ENCODE results near the gene OR4E2. TPM values are rescaled to one million over a fixed set of nuclear protein-coding genes. Genes with fewer than 3 reads are reported as not detected.

OR4E2 gene
- total and polyA plus RNA-seq, 4 donors, result not detected

DNA sequence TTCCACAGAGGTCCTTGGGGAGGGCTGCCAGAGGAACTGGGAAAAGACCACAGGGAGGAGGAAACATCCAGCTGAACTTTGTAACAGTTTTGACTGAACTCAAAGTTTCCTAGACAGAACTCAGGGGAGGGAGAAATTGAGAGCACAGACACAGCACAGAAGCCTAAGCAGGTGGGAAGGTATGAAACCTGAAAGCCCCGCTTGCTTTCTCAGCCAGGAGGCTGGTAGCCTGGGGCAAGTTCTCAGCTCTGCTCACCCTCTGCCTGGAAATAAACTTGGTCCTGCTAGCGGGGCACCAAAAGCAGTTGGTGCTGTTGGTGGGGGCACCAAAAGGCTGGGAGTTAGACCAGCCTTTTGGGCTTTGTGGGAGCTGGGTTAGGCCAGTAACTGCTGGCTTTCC lies 45.9 kb downstream of the OR4E2 start:
- ATAC-seq (ENCODE audit: insufficient read depth, low FRiP score) (no peak), DNase-seq (no peak)
- 92% methylated on average over 2 of the region's 2 CpGs for WGBS, 2 donors

DNA sequence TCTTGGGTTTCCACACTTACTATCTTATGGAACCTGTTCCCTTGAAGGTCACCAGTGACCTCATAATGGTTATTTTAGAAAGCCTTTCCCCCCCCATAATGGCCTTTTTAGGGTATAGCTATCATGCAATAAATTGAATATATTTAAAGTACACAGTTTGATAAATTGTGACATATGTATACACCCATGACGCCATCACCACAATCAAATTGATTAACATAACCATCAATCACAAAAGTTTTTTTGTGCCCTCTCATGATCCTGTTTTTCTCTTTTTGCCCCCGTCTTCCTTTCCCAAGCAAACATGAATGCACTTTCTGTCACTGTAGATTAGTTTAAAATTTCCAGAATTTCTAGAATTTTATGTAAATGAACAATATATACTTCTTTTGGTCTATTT lies 48.7 kb downstream of the OR4E2 start:
- no peak for ATAC-seq (ENCODE audit: insufficient read depth, low FRiP score)
- no peak overlapping the region for H3K4me3 ChIP-seq
- H3K4me1 ChIP-seq (ENCODE audit: control insufficient read depth in 5 of 5, insufficient read depth in 5 of 5, low read length in 5 of 5), result no peaks in the 10 kb centered on the region
- no peak overlapping the region for H3K9ac ChIP-seq (ENCODE audit: insufficient read depth in 1 of 2, low read length in 2 of 2)
- TF ChIP-seq, protein P1, sequence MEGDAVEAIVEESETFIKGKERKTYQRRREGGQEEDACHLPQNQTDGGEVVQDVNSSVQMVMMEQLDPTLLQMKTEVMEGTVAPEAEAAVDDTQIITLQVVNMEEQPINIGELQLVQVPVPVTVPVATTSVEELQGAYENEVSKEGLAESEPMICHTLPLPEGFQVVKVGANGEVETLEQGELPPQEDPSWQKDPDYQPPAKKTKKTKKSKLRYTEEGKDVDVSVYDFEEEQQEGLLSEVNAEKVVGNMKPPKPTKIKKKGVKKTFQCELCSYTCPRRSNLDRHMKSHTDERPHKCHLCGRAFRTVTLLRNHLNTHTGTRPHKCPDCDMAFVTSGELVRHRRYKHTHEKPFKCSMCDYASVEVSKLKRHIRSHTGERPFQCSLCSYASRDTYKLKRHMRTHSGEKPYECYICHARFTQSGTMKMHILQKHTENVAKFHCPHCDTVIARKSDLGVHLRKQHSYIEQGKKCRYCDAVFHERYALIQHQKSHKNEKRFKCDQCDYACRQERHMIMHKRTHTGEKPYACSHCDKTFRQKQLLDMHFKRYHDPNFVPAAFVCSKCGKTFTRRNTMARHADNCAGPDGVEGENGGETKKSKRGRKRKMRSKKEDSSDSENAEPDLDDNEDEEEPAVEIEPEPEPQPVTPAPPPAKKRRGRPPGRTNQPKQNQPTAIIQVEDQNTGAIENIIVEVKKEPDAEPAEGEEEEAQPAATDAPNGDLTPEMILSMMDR (IDR thresholded peaks at IDR 0.05; ENCODE audit: control extremely low read depth, extremely low read depth), result no peak
- no peaks in the 10 kb centered on the region for H3K36me3 ChIP-seq (ENCODE audit: control insufficient read depth in 4 of 4, insufficient read depth in 4 of 4, low read length in 4 of 4)
- no peak overlapping the region for H3K27ac ChIP-seq (ENCODE audit: low read depth in 1 of 2, low read length in 1 of 2)
- no peaks in the 10 kb centered on the region for H3K27me3 ChIP-seq (ENCODE audit: control insufficient read depth in 3 of 3, insufficient read depth in 3 of 3, low read length in 2 of 3)
- H3K9me3 ChIP-seq (ENCODE audit: control insufficient read depth in 4 of 4, insufficient read depth in 3 of 4, low read length in 3 of 4), result no peaks in the 10 kb centered on the region
- no peak for DNase-seq
- WGBS, 2 donors, result 80 to 93% methylated on average over 2 of the region's 2 CpGs

More for the DNA sequence above, 45.9 kb downstream of the OR4E2 start:
- Histone ChIP-seq H3K4me1 (ENCODE audit: control insufficient read depth in 5 of 5, insufficient read depth in 5 of 5, low read length in 5 of 5) (no peaks in the 10 kb centered on the region), H3K9ac (ENCODE audit: insufficient read depth in 1 of 2, low read length in 2 of 2) (no peak overlapping the region), H3K4me3 (no peak overlapping the region), H3K27ac (ENCODE audit: low read depth in 1 of 2, low read length in 1 of 2) (no peak overlapping the region), H3K9me3 (ENCODE audit: control insufficient read depth in 4 of 4, insufficient read depth in 3 of 4, low read length in 3 of 4) (no peaks in the 10 kb centered on the region), H3K36me3 (ENCODE audit: control insufficient read depth in 4 of 4, insufficient read depth in 4 of 4, low read length in 4 of 4) (no peaks in the 10 kb centered on the region), H3K27me3 (ENCODE audit: control insufficient read depth in 3 of 3, insufficient read depth in 3 of 3, low read length in 2 of 3) (no peaks in the 10 kb centered on the region)
- TF ChIP-seq, protein P1 (IDR thresholded peaks at IDR 0.05; ENCODE audit: control extremely low read depth, extremely low read depth), result no peak

DNA sequence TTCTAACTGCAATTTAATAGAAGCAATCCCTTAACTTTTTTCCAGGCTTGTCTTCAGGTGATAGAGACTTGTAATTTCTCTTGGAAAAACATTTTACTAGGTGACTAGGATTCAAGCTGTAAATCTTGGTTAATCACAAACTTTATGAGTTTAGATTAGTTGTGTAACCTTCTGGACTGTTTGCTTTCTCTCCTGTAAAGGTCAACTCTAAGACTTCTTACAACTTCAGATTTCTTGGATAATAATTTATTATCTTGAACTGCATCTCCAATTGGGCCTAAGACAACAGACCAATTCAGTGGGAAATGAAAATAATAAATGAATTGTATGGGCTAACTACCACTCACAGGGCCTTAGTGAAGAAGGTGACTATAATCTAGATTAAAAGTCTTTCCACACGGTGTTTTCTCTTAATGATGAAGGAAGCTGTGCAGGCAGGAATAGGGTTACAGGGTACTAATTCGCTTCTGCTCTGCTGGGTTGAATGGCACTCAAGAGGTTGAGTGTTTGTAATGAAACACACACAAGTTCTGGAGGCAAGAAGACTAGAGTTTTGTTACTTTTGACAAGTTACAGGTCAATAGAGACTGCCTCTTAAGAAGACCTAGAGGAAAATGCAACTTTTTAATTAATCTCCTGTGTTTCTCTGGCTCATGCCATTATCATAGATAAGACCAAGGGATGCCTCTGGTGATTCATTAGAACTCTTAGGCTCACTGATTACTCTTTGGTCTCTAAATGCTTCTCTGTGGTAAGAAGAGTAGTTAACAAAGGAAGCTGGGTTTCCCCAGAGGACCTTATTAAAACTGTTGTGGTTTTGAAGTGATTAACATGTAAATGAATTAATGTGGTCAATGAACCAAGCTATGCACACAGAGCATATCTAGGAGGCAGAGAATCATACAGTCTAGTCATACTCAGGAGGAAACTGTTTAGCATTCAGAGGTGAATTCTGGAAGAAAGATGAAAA lies 50.0 kb downstream of the OR4E2 start:
- TF ChIP-seq, protein P1 (IDR thresholded peaks at IDR 0.05; ENCODE audit: control extremely low read depth, extremely low read depth), result no peak
- Histone ChIP-seq H3K9me3 (ENCODE audit: control insufficient read depth in 4 of 4, insufficient read depth in 3 of 4, low read length in 3 of 4) (no peaks in the 10 kb centered on the region), H3K4me1 (ENCODE audit: control insufficient read depth in 5 of 5, insufficient read depth in 5 of 5, low read length in 5 of 5) (no peaks in the 10 kb centered on the region), H3K4me3 (no peak overlapping the region), H3K36me3 (ENCODE audit: control insufficient read depth in 4 of 4, insufficient read depth in 4 of 4, low read length in 4 of 4) (no peaks in the 10 kb centered on the region), H3K27ac (ENCODE audit: low read depth in 1 of 2, low read length in 1 of 2) (no peak overlapping the region), H3K9ac (ENCODE audit: insufficient read depth in 1 of 2, low read length in 2 of 2) (no peak overlapping the region), H3K27me3 (ENCODE audit: control insufficient read depth in 3 of 3, insufficient read depth in 3 of 3, low read length in 2 of 3) (no peaks in the 10 kb centered on the region)
- DNase-seq, result no peak
- 57 to 87% methylated on average over 2 of the region's 2 CpGs for WGBS, 2 donors
- ATAC-seq (ENCODE audit: insufficient read depth, low FRiP score), result no peak
